ENCODE measurements around the gene SERPINB5. TPM values are rescaled to one million over a fixed set of nuclear protein-coding genes. Genes with fewer than 3 reads are reported as not detected.

The SERPINB5 gene
- total RNA-seq, 1 donor from 2014 or later, result under 0.01 TPM

DNA sequence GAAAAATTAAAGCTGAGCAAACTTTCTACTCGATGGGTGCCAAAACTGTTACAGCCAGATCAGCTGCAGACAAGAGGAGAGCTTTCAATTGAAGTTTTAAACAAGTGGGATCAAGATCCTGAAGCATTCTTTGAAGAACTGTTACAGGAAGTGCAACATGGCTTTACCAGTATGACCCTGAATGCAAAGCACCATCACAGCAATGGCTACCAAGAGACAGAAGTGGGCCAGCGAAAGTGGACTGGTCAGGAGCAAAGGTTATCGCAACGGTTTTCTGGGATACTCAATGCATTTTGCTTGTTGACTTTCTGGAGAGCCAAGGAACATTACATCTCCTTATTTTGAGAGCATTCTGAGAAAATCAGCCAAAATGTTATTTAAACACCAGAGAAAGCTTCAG lies 9.1 kb upstream of the SERPINB5 start:
- DNase-seq (ENCODE audit: low spot score in 2 of 2), result no peak
- FAIRE-seq, result no peak

- FAIRE-seq (no peak), DNase-seq (ENCODE audit: low spot score in 2 of 2) (no peak)
Measured at GRCh38 chr18:63468575-63468974, 8.2 kb upstream of the SERPINB5 start.

DNA sequence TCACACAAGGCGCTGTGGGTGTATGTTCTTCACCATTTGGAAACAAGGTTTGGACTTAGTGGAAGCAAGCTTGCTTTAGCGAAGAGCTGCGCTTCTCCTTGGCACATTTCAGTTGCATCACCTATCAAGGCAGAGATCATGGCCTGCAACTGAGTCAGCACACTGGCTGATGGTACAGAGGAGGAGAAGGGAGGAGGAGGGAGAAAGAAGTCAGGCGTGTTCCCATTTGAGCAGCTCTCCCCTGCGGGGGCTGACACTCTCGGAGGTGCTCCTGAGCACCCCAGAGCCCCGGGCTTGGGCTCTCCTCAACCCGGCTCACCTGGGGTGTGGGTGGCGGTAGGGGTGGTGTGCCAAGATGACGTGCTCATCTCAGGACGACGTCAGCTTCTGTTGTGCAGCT lies 6.0 kb upstream of the SERPINB5 start:
- no peak for DNase-seq (ENCODE audit: low spot score in 2 of 2)
- no peak for FAIRE-seq

GRCh38 chr18:63472380-63472779 lies 4.4 kb upstream of the SERPINB5 start:
- DNase-seq (ENCODE audit: low spot score in 2 of 2) (no peak), FAIRE-seq (no peak)

- DNase-seq (ENCODE audit: low spot score in 2 of 2), result no peak
- FAIRE-seq, result no peak
Measured at GRCh38 chr18:63477200-63477599, 442 bp downstream of the SERPINB5 start.

GRCh38 chr18:63477968-63478367 lies 1.2 kb downstream of the SERPINB5 start:
- DNase-seq (ENCODE audit: low spot score in 2 of 2) (no peak), FAIRE-seq (no peak)

GRCh38 chr18:63479826-63480225 lies 3.1 kb downstream of the SERPINB5 start:
- no peak for DNase-seq (ENCODE audit: low spot score in 2 of 2)
- no peak for FAIRE-seq

DNA sequence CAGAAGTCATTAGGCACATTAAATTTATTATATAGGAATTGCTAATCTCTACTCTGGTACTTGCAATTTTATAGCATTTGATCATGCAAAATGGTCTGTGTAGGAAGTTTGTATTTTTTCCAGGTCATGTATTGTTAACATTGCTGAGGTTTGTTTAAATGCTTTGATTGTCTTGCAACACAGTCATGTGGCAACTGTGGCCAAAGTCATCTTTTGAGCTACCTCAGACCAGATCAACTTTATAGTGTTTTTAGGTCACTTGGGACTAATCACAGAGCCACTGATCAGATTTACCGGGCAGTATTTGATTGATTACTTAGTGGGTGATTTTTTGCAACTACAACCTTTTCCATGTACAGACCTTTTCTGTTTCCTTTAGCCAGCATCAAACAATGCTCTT lies 3.7 kb downstream of the SERPINB5 start:
- FAIRE-seq (no peak), DNase-seq (ENCODE audit: low spot score in 2 of 2) (no peak)

- FAIRE-seq, result no peak
- DNase-seq (ENCODE audit: low spot score in 2 of 2), result no peak
Measured at GRCh38 chr18:63480915-63481314, 4.2 kb downstream of the SERPINB5 start.

GRCh38 chr18:63487676-63488075 lies 10.9 kb downstream of the SERPINB5 start:
- DNase-seq (ENCODE audit: low spot score in 2 of 2) (no peak), FAIRE-seq (no peak)

GRCh38 chr18:63488160-63488559 lies 11.4 kb downstream of the SERPINB5 start:
- DNase-seq (ENCODE audit: low spot score in 2 of 2), result no peak
- no peak for FAIRE-seq

DNA sequence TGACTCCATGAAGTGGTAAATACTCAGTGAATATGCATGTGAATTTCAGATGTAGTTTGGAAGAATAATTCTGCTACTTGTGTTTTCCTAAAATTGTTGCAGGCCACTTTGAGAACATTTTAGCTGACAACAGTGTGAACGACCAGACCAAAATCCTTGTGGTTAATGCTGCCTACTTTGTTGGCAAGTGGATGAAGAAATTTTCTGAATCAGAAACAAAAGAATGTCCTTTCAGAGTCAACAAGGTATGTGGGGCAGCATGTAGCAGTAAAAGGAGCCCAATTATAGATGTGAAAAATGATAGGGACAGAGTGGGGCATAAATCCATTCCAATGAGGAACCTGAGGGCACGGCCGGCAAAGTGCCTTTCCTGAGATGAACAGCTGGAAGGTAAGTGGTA lies 16.1 kb downstream of the SERPINB5 start:
- DNase-seq (ENCODE audit: low spot score in 2 of 2), result no peak
- FAIRE-seq, result no peak

DNA sequence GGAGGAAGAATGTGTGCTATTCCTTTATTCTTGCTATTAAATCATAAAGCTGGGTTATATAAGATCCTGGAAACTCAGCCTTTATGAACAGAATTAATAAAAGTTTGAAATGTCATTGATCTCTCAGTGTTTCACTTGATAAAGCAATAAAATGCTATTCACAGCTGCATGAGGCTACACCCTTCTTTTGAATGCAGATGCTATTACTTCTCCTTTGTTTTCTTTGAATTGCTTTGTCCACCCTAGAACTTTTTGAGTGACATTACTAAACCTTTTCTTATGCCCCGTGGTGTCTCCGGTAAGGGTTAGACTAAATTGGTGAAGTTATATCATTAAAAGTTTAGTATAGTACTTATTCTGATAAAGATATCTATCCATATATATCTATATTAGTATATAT lies 18.9 kb downstream of the SERPINB5 start:
- no peak for FAIRE-seq
- DNase-seq (ENCODE audit: low spot score in 2 of 2), result no peak

DNA sequence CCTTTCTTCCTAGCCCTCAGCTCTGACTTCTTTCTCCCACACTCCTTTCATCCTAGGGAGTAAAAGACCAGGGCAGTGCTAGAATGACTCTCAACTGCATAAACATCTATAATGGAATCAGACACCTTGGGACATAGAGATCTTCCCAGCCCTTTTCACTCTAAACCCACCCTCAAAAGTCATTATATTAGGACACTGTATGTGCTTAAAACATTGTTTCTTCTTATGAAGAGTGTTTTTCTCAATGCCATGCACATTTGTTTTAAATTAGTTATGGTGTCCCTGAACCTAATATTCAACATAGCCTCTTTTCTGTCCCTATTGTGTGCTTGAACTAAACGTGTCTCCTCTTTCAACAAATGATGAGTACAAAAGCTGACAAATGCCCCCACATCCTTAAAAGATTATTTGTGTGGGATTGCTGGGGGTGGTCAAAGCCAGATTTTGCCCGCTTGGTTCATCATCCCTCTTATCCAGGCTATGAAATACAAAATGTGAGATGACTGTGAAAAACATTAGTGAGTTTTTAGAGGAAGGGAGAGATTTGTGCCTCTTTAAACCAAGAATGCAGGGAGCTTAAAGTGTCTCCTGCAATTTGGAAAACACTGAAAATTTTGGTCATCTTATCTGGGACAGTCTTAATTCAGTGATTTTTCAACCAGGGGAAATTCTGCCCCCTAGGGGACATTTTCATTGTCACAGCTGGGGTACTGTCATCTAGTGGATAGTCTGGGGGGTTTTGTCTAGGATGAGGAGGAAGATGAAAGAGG lies 29.0 kb downstream of the SERPINB5 start:
- FAIRE-seq (no peak), DNase-seq (ENCODE audit: low spot score in 2 of 2) (no peak)

- DNase-seq (ENCODE audit: low spot score in 2 of 2) (no peak), FAIRE-seq (no peak)
Measured at GRCh38 chr18:63506336-63506646, 29.5 kb downstream of the SERPINB5 start.

GRCh38 chr18:63508596-63508995 lies 31.8 kb downstream of the SERPINB5 start:
- FAIRE-seq, result no peak
- no peak for DNase-seq (ENCODE audit: low spot score in 2 of 2)

GRCh38 chr18:63511285-63511684 lies 34.5 kb downstream of the SERPINB5 start:
- FAIRE-seq (no peak), DNase-seq (ENCODE audit: low spot score in 2 of 2) (peak in 1 of 2 donors; percentile 12)

GRCh38 chr18:63514326-63514725 lies 37.6 kb downstream of the SERPINB5 start:
- DNase-seq (ENCODE audit: low spot score in 2 of 2) (no peak), FAIRE-seq (no peak)

- DNase-seq (ENCODE audit: low spot score in 2 of 2) (no peak), FAIRE-seq (no peak)
Measured at GRCh38 chr18:63514888-63515678, 38.3 kb downstream of the SERPINB5 start.

- DNase-seq (ENCODE audit: low spot score in 2 of 2) (no peak), FAIRE-seq (peak; percentile 64)
Measured at GRCh38 chr18:63515801-63516200, 39.0 kb downstream of the SERPINB5 start.

DNA sequence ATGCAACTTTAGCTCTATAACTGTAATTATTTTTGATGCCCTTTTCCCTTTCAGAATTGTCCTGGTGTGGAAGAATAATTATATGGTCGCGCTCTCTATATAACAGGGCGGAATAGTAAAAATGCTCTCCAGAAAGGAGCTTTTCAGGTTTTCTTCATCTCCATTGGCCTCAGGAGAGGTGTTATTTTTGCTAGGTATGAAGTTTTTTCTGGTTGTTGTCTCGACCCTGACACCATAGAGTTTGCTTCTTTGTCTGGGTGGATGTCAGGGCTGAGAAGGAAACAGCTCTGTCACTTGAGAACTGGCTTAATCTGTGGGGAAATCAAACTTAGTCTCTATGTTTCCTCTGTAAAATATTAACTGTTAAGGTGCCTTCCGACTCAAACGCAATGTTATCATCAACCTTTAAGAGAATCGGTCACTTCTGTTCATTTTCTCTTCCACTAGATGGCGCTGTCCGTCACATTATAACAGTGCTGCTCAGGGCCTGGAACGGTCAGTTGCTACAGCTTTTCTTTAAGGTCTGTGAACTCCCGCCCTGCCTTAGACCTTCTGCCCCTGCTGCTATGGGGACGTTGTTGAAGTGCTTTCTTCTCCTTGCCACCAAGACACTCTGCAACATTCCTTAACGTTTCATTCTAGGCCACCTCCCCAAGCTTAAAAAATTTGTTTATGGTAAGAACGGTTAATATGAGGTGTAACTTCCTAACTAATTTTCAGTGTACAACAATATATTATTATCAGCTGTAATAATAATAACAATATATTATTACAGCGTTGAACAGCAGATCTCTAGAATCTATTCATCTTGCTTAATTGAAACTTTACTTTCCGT lies 41.6 kb downstream of the SERPINB5 start:
- no peak for FAIRE-seq
- DNase-seq (ENCODE audit: low spot score in 2 of 2), result peak; percentile 9 to 20
